ENCODE measurements around the gene ZNF557. TPM values are rescaled to one million over a fixed set of nuclear protein-coding genes. Genes with fewer than 3 reads are reported as not detected.

Gene ZNF557
- polyA plus RNA-seq, 4 donors, result 7.2 to 7.9 (median 7.8) TPM

GRCh38 chr19:7072541-7072940 is 3.0 kb downstream of the ZNF557 start:
- DNase-seq (ENCODE audit: low read depth in 4 of 4, low spot score in 3 of 4), result no peak

GRCh38 chr19:7074705-7075282 is 5.3 kb downstream of the ZNF557 start:
- no peak for DNase-seq (ENCODE audit: low read depth in 4 of 4, low spot score in 3 of 4)

GRCh38 chr19:7076151-7076550 is 6.6 kb downstream of the ZNF557 start:
- no peak for DNase-seq (ENCODE audit: low read depth in 4 of 4, low spot score in 3 of 4)

- no peak for DNase-seq (ENCODE audit: low read depth in 4 of 4, low spot score in 3 of 4)
Observed at GRCh38 chr19:7078008-7078407, 8.5 kb downstream of the ZNF557 start.

- DNase-seq (ENCODE audit: low read depth in 4 of 4, low spot score in 3 of 4), result no peak
Observed at GRCh38 chr19:7083076-7083956, 13.8 kb downstream of the ZNF557 start.

- no peak for DNase-seq (ENCODE audit: low read depth in 4 of 4, low spot score in 3 of 4)
Observed at GRCh38 chr19:7088999-7089398, 19.5 kb downstream of the ZNF557 start.

- no peak for DNase-seq (ENCODE audit: low read depth in 4 of 4, low spot score in 3 of 4)
Observed at GRCh38 chr19:7098096-7098495, 28.6 kb downstream of the ZNF557 start.

GRCh38 chr19:7098701-7099596 is 29.4 kb downstream of the ZNF557 start:
- peak; percentile 85 to 90 (median 88) for DNase-seq (ENCODE audit: low read depth in 4 of 4, low spot score in 3 of 4)

- DNase-seq (ENCODE audit: low read depth in 4 of 4, low spot score in 3 of 4), result peak in 1 of 4 donors; percentile 68
Observed at GRCh38 chr19:7099597-7099921, 30.1 kb downstream of the ZNF557 start.

GRCh38 chr19:7101498-7102253 is 32.2 kb downstream of the ZNF557 start:
- no peak for DNase-seq (ENCODE audit: low read depth in 4 of 4, low spot score in 3 of 4)

GRCh38 chr19:7104747-7105447 is 35.4 kb downstream of the ZNF557 start:
- DNase-seq (ENCODE audit: low read depth in 4 of 4, low spot score in 3 of 4), result no peak

- DNase-seq (ENCODE audit: low read depth in 4 of 4, low spot score in 3 of 4), result no peak
Observed at GRCh38 chr19:7106711-7107657, 37.5 kb downstream of the ZNF557 start.

GRCh38 chr19:7109678-7110289 is 40.3 kb downstream of the ZNF557 start:
- DNase-seq (ENCODE audit: low read depth in 4 of 4, low spot score in 3 of 4), result no peak

- DNase-seq (ENCODE audit: low read depth in 4 of 4, low spot score in 3 of 4), result no peak
Observed at GRCh38 chr19:7112675-7113074, 43.2 kb downstream of the ZNF557 start.

GRCh38 chr19:7113233-7113632 is 43.7 kb downstream of the ZNF557 start:
- no peak for DNase-seq (ENCODE audit: low read depth in 4 of 4, low spot score in 3 of 4)

GRCh38 chr19:7115721-7116120 is 46.2 kb downstream of the ZNF557 start:
- no peak for DNase-seq (ENCODE audit: low read depth in 4 of 4, low spot score in 3 of 4)

- no peak for DNase-seq (ENCODE audit: low read depth in 4 of 4, low spot score in 3 of 4)
Observed at GRCh38 chr19:7117248-7117647, 47.7 kb downstream of the ZNF557 start.

- no peak for DNase-seq (ENCODE audit: low read depth in 4 of 4, low spot score in 3 of 4)
Observed at GRCh38 chr19:7119582-7119981, 50.1 kb downstream of the ZNF557 start.
